Esophagus muscularis mucosa (tissue), 4 donors: Measurements from ENCODE around the gene HIVEP2. TPM values are rescaled to one million over a fixed set of nuclear protein-coding genes. Genes with fewer than 3 reads are reported as not detected.
A peak's percentile ranks its signal among the peaks of the same experiment; 100 is the strongest.

Experiments used
- DNase-seq: peaks from one replicate; pipeline ENCODE4 v3.0.0-alpha.2; 2017; ENCODE audit errors: extremely low spot score
- H3K27ac ChIP-seq, 4 donors: fragments of 200-600 bp; sonication (generic); replicated peaks in 1 of 4; 1 replicate in 3 of 4; 2 replicates in 1 of 4; pipeline ENCODE4 v1.5.1; 2016 to 2019; ENCODE audit warnings: mild to moderate bottlenecking in 1 of 4
- H3K27me3 ChIP-seq, 4 donors: fragments of 200-600 bp; sonication (generic); one replicate each; pipeline versions ENCODE4 v1.5.1 to v1.6.0; 2016 to 2019
- H3K36me3 ChIP-seq, 4 donors: fragments of 200-600 bp; sonication (generic); one replicate each; pipeline ENCODE4 v1.5.1; 2016 to 2019
- H3K4me1 ChIP-seq, 4 donors: fragments of 200-600 bp; sonication (generic); one replicate each; pipeline ENCODE4 v1.5.1; 2016 to 2019
- H3K4me3 ChIP-seq, 4 donors: fragments of 200-600 bp; sonication (generic); 1 replicate in 2 of 4; 2 replicates in 2 of 4; pipeline ENCODE4 v1.5.1; 2016 to 2019; ENCODE audit warnings: mild to moderate bottlenecking in 4 of 4, moderate library complexity in 1 of 4
- H3K9me3 ChIP-seq, 4 donors: fragments of 200-600 bp; sonication (generic); 1 replicate in 3 of 4; 2 replicates in 1 of 4; pipeline ENCODE4 v1.5.1; 2016 to 2019
- CTCF ChIP-seq, 3 experiments: fragments of 200-600 bp in 2 of 3; fragments of 450-650 bp in 1 of 3; sonication (generic) in 2 of 3; IDR thresholded peaks; one replicate each; pipeline ENCODE4 v1.5.1; 2017 to 2019; ENCODE audit warnings: antibody characterized with exemption in 3 of 3, mild to moderate bottlenecking in 2 of 3, moderate library complexity in 1 of 3
- EP300 ChIP-seq: sonication (generic); formaldehyde crosslinking; IDR thresholded peaks from one replicate; pipeline ENCODE4 v1.6.1; 2017; ENCODE audit warnings: antibody characterized with exemption
- POLR2A ChIP-seq: fragments of 450-650 bp; IDR thresholded peaks from one replicate; pipeline ENCODE4 v1.6.1; 2017; ENCODE audit warnings: antibody characterized with exemption, moderate library complexity, mild to moderate bottlenecking, low read depth
- POLR2AphosphoS5 ChIP-seq, 2 donors: sonication (generic); formaldehyde crosslinking; IDR thresholded peaks; one replicate each; pipeline ENCODE4 v1.6.1; 2017; ENCODE audit warnings: antibody characterized with exemption in 2 of 2
- WGBS: methylation state at CpG from one replicate; pipeline ENCODE4 v1.1.5; 2018; 5-methylcytosine and 5-hydroxymethylcytosine counted together
- intact Hi-C: fragments of 100-400 bp; cut with DNase I; formaldehyde crosslinking; loops from one replicate; pipeline ENCODE4 v1.15.1; 2023
- total RNA-seq, 4 donors: library from RNA; depleted of rRNA; stranded (reverse); fragments of >200 nt; gene quantifications; one replicate each; pipeline versions ENCODE4 v1.1.0 to v1.2.1, GENCODE V29; 2016

The HIVEP2 gene
- total RNA-seq, 4 donors from 2014 or later = 20.3 to 29.3 (median 22.1) TPM

DNA sequence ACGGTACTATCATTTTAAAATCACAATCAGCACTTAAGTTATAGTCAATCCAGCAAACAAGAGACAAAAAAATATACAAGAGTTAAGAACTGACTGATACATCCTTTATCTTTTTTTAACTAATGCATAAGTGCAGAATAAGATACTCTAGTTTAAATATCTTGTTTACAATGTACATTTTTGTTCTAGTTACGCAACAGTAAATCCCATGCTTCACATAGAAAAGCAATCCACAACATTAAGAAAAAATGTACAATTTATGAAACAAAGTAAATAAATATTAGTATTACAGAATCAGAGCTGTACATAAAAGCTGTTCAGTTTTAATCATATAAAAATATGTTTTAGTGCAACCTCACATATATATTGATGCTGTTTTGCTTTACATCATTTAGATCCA, 192.6 kb downstream of the HIVEP2 start:
- Histone ChIP-seq H3K4me3 (no peak overlapping the region), H3K9me3 (no peaks in the 10 kb centered on the region), H3K27ac (no peak overlapping the region), H3K36me3 (peaks cover 5 to 29% (median 15%) of the 10 kb centered on the region in 4 donors), H3K27me3 (no peaks in the 10 kb centered on the region), H3K4me1 (no peaks in the 10 kb centered on the region)
- intact Hi-C loops = no loop called here
- WGBS = 97% methylated on average over 2 of the region's 2 CpGs
- no peak for DNase-seq
- TF ChIP-seq EP300 = no peak

DNA sequence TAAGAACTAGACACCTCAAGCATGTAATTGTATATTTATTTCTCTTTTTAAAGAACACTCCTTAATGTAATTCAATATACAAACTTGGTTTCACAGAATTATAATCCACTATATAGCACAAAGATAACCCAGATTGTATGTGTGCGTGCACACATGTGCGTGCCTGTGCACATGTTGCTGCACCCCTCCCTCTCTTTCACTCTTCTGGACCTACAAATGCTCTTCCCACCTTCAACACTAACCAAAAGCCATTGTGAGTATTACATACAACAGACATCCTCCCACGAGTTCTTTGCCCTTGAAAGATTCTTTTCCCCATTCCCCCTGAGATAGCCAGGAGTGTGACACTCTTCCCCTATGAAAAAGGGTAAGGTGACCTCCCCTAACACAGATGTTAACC, 193.5 kb downstream of the HIVEP2 start:
- no peaks in the 10 kb centered on the region for H3K4me1 ChIP-seq
- no peak overlapping the region for H3K4me3 ChIP-seq
- H3K27ac ChIP-seq = no peak overlapping the region
- no peak for DNase-seq
- H3K27me3 ChIP-seq = no peaks in the 10 kb centered on the region
- intact Hi-C loops = no loop called here
- no peaks in the 10 kb centered on the region for H3K9me3 ChIP-seq
- no peak for TF ChIP-seq CTCF (IDR thresholded peaks at IDR 0.05)
- TF ChIP-seq POLR2A = no peak
- no peak for TF ChIP-seq POLR2AphosphoS5 (IDR thresholded peaks at IDR 0.05)
- TF ChIP-seq EP300 = no peak
- 90% methylated on average over 3 of the region's 3 CpGs for WGBS
- peaks cover 5 to 22% (median 12%) of the 10 kb centered on the region in 4 donors for H3K36me3 ChIP-seq

- H3K27me3 ChIP-seq = no peaks in the 10 kb centered on the region
- no peaks in the 10 kb centered on the region for H3K4me1 ChIP-seq
- intact Hi-C loops = no loop called here
- peaks cover 5 to 19% (median 12%) of the 10 kb centered on the region in 4 donors for H3K36me3 ChIP-seq
- H3K4me3 ChIP-seq = no peak overlapping the region
- no peak for DNase-seq
- no peaks in the 10 kb centered on the region for H3K9me3 ChIP-seq
- WGBS = 90% methylated on average over 1 of the region's 1 CpG
- TF ChIP-seq CTCF (IDR thresholded peaks at IDR 0.05) (no peak), EP300 (no peak), POLR2A (no peak), POLR2AphosphoS5 (IDR thresholded peaks at IDR 0.05) (no peak)
- H3K27ac ChIP-seq = no peak overlapping the region
Measured at GRCh38 chr6:142750998-142751397, 194.0 kb downstream of the HIVEP2 start.

- intact Hi-C loops = no loop called here
- no peak overlapping the region for H3K27ac ChIP-seq
- TF ChIP-seq POLR2A (no peak), POLR2AphosphoS5 (IDR thresholded peaks at IDR 0.05) (no peak), EP300 (no peak), CTCF (IDR thresholded peaks at IDR 0.05) (no peak)
Measured at GRCh38 chr6:142749556-142749955, 195.4 kb downstream of the HIVEP2 start.

GRCh38 chr6:142746524-142746923, 198.5 kb downstream of the HIVEP2 start:
- Histone ChIP-seq H3K4me3 (no peak overlapping the region), H3K27ac (no peak overlapping the region), H3K36me3 (no peaks in the 10 kb centered on the region), H3K4me1 (no peaks in the 10 kb centered on the region), H3K9me3 (no peaks in the 10 kb centered on the region), H3K27me3 (no peaks in the 10 kb centered on the region)
- TF ChIP-seq CTCF (IDR thresholded peaks at IDR 0.05) (peak; percentile 38 to 52 (median 46)), POLR2A (no peak)
- intact Hi-C loops = no loop called here
- no peak for DNase-seq
- WGBS = 82% methylated on average over 2 of the region's 2 CpGs

More at GRCh38 chr6:142749556-142749955, 195.4 kb downstream of the HIVEP2 start:
- Histone ChIP-seq H3K4me1 (no peaks in the 10 kb centered on the region), H3K27me3 (no peaks in the 10 kb centered on the region), H3K4me3 (no peak overlapping the region), H3K36me3 (peaks cover 5 to 15% (median 11%) of the 10 kb centered on the region in 4 donors), H3K9me3 (no peaks in the 10 kb centered on the region)
- 96% methylated on average over 3 of the region's 3 CpGs for WGBS
- DNase-seq = no peak
